Activated CD4-positive, alpha-beta T cell treated with anti-CD3 and anti-CD28 coated beads for 48 hours (primary cell): Measurements from ENCODE around the gene SEMA5A.

Experiments
- DNase-seq: peaks from one replicate; pipeline ENCODE4 v3.0.0-alpha.2; 2020

The SEMA5A gene

GRCh38 chr5:9545992-9546851 lies at the start of gene SEMA5A:
Gene SEMA5A (minus strand): TSS chr5:9546075. CDS start chr5:9379946, 166,129 bp downstream.
- DNase-seq, result peak; percentile 3

GRCh38 chr5:9594913-9595312 lies 49.0 kb upstream of the SEMA5A start:
- DNase-seq, result no peak

GRCh38 chr5:9589049-9589835 lies 43.4 kb upstream of the SEMA5A start:
- no peak for DNase-seq

GRCh38 chr5:9588254-9588653 lies 42.4 kb upstream of the SEMA5A start:
- DNase-seq, result no peak

- no peak for DNase-seq
These were observed 41.3 kb upstream of the SEMA5A start for GRCh38 chr5:9587135-9587534.

GRCh38 chr5:9582406-9582805 lies 36.5 kb upstream of the SEMA5A start:
- no peak for DNase-seq

GRCh38 chr5:9573796-9574195 lies 27.9 kb upstream of the SEMA5A start:
- DNase-seq, result no peak

- DNase-seq, result no peak
These were observed 26.4 kb upstream of the SEMA5A start for GRCh38 chr5:9572246-9572645.

GRCh38 chr5:9570876-9571275 lies 25.0 kb upstream of the SEMA5A start:
- DNase-seq, result no peak

- no peak for DNase-seq
These were observed 21.2 kb upstream of the SEMA5A start for GRCh38 chr5:9567039-9567438.

- DNase-seq, result no peak
These were observed 18.9 kb upstream of the SEMA5A start for GRCh38 chr5:9564752-9565151.

- DNase-seq, result no peak
These were observed 16.3 kb upstream of the SEMA5A start for GRCh38 chr5:9562141-9562540.

- no peak for DNase-seq
These were observed 14.1 kb upstream of the SEMA5A start for GRCh38 chr5:9559965-9560364.

- DNase-seq, result no peak
These were observed 12.6 kb upstream of the SEMA5A start for GRCh38 chr5:9558319-9558965.

GRCh38 chr5:9557696-9558095 lies 11.8 kb upstream of the SEMA5A start:
- DNase-seq, result no peak

- no peak for DNase-seq
These were observed 10.1 kb upstream of the SEMA5A start for GRCh38 chr5:9555961-9556360.

GRCh38 chr5:9554122-9554521 lies 8.2 kb upstream of the SEMA5A start:
- DNase-seq, result no peak

GRCh38 chr5:9553561-9553960 lies 7.7 kb upstream of the SEMA5A start:
- no peak for DNase-seq

- no peak for DNase-seq
These were observed 6.0 kb upstream of the SEMA5A start for GRCh38 chr5:9551567-9552537.

GRCh38 chr5:9549941-9550340 lies 4.1 kb upstream of the SEMA5A start:
- DNase-seq, result no peak

- DNase-seq, result no peak
These were observed 1.5 kb upstream of the SEMA5A start for GRCh38 chr5:9547122-9547947.
